Stimulated activated CD8-positive, alpha-beta memory T cell treated with anti-CD3 and anti-CD28 coated beads, Interleukin-12 subunit alpha, Interleukin-12 subunit beta, amount 100 ng/mL, for 24 hours (primary cell): ENCODE data around the gene POU2F1.
"Not testable (repeated sequence)": the region's sequence is repeated elsewhere in the genome, so short reads cannot be mapped to it uniquely, and the experiment has no call there.

Source experiments
- DNase-seq: peaks from one replicate; pipeline ENCODE4 v3.0.0-alpha.2; 2020; ENCODE audit errors: extremely low read depth

POU2F1 gene

DNA sequence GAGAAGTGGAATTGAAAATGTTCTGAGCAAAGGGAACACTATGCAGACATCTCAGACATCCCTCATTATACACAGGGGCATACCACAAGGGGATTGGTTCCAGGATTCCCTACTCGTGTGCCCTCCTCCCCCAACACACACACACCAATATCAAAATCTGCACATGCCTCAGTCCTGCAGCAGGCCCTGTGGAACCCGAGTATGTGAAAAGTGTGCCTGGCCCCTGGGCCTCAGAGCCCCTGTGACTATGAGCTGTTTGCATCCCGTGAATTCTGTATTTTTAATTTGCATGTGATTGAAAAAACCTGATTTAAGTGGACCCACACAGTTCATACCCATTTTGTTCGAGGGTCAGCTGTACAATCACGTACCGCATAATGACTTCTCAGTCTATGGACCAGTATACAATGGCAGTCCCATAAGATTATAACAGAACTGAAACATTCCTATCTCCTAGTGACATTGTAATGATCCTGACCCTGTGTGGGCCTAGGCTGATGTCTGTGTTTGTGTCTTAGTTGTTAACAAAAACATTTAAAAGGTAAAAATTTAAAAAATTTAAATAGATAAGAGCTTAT is 11.3 kb downstream of the POU2F1 start:
- no peak for DNase-seq

DNA sequence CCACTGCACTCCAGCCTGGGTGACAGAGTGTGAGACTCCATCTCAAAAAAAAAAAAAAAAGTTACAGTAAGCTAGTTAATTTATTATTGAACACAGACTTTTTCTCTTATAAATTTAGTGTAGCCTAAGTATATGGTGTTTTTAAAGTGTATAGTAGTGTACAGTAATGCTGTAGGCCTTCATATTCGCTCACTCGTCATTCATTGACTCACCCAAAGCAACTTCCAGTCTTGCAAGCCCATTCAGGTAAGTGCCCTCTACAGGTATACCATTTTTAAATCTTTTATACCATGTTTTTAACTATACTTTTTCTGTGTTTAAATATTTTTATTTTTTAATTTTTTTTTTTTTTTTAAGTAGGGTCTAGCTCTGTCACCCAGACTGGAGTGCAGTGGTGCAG is 12.1 kb downstream of the POU2F1 start:
- no peak for DNase-seq

GRCh38 chr1:167233373-167233772 is 12.7 kb downstream of the POU2F1 start:
- DNase-seq, result no peak

- DNase-seq, result no peak
Observed at GRCh38 chr1:167237000-167237399, 16.3 kb downstream of the POU2F1 start.

DNA sequence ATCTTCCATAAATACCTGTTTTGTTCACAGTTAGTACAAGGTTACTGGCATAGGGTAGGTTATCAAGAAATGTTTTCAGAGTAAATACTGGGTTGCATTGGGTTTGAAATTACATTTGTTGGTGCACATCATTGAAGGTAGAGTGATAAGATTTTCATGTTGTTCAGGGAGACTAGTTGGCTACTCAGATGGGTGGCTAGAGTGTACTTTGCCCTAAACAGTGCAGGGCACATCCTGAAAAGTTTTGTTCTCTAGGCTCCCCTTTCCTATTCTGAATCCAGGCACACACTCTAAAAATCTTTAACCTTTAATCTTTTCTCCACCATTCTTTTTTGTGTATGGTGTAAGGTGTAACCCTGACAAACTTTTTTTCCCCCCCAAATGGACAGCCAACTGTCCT is 18.0 kb downstream of the POU2F1 start:
- DNase-seq, result no peak

- DNase-seq, result no peak
Observed at GRCh38 chr1:167239257-167239656, 18.6 kb downstream of the POU2F1 start.

- no peak for DNase-seq
Observed at GRCh38 chr1:167244244-167244643, 23.6 kb downstream of the POU2F1 start.

- not testable (repeated sequence) for DNase-seq
Observed at GRCh38 chr1:167245168-167245567, 24.5 kb downstream of the POU2F1 start.

- DNase-seq, result no peak
Observed at GRCh38 chr1:167246971-167247370, 26.3 kb downstream of the POU2F1 start.

DNA sequence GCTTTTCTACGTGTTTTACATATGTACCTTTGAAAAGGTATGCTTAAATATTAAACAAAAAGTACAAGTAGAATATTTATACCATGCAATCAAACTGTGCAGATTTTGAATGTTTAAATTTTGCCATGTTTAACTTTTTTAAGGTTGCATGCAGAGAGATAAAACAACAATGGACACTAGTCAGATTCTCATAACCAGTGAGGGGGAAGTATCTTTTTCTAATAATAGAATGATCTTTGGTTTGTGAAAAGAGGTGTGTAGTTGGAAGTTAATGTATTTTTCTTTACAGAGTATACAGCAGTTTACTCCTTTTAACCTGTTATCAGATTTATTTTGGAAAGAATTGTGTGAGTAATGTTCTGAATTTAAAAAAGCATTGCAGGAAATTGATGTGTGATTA is 27.1 kb downstream of the POU2F1 start:
- no peak for DNase-seq

- no peak for DNase-seq
Observed at GRCh38 chr1:167248707-167249642, 28.3 kb downstream of the POU2F1 start.

GRCh38 chr1:167249702-167250101 is 29.0 kb downstream of the POU2F1 start:
- no peak for DNase-seq

DNA sequence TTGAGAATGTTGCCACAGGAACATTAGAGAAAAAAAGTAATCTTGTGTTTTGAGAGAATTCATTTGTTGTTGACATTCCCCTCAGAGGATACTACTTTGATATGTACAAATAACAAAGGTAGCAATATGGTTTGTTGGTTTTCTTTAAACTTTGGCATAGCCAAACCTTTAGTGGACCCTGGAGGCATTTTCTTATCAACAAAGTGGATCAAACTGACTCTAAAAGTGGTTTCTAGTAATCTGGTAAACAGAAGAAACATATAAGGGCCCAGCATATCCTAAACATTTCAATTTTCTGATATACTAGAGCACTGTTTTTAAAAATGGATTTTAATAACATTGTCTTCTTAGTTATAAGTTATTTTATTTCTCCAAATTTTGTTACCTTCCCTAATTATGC is 29.8 kb downstream of the POU2F1 start:
- DNase-seq, result no peak

DNA sequence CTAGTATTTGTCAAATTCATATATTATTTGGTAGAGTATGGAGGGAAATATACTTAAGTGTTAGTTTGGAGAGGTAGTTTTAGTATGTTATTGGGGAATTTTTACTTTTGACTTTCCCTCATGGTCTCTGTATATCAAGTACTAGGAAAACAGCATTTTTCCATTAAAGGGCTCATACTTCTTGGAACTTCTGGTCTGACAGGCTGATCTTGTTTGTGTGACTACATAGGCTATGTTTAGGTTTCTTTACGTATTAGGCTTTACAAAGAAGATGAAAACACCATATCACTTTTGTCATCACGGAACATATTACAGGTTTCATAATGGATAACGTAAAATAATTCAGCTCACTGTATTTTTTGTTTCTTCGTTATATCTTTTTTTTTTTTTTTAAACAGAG is 30.8 kb downstream of the POU2F1 start:
- no peak for DNase-seq

GRCh38 chr1:167252986-167253385 is 32.3 kb downstream of the POU2F1 start:
- no peak for DNase-seq

- no peak for DNase-seq
Observed at GRCh38 chr1:167258858-167259257, 38.2 kb downstream of the POU2F1 start.

DNA sequence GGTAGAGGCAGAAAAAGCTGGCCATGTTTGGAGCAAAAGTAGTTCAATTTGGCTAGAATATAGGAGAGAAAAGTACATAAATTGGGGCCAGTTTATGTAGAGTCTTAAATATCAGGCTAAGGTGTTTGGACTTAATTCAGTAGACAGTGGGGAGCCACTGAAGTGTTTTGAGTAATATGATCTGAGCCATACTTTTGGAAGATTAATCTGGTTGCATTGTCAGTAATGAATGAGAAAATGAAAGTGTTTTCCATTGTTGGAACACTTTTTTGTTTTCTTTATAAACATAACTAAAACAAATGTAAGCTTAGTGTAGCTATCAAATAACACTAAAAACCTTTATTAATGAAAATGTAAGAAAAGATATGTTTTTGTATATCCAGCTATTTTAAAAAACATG is 42.1 kb downstream of the POU2F1 start:
- no peak for DNase-seq

DNA sequence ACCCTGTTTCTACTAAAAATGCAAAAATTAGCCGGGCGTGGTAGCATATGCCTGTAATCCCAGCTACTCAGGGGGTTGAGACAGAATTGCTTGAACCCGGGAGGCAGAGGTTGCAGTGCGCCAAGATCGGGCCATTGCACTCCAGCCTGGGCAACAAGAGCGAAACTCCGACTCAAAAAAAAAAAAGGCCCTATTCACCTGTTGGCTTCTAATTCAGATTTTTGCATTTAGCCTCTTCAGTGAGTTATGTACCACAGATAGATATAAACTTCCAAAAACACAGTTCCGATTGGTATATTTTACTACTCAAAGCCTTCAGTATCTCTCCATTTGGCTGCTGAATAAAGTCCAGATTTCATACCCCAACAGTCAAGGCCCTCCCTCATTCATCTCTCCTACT is 42.7 kb downstream of the POU2F1 start:
- no peak for DNase-seq

- DNase-seq, result no peak
Observed at GRCh38 chr1:167263819-167264464, 43.3 kb downstream of the POU2F1 start.

GRCh38 chr1:167266965-167267364 is 46.3 kb downstream of the POU2F1 start:
- no peak for DNase-seq

- no peak for DNase-seq
Observed at GRCh38 chr1:167268347-167268787, 47.7 kb downstream of the POU2F1 start.

DNA sequence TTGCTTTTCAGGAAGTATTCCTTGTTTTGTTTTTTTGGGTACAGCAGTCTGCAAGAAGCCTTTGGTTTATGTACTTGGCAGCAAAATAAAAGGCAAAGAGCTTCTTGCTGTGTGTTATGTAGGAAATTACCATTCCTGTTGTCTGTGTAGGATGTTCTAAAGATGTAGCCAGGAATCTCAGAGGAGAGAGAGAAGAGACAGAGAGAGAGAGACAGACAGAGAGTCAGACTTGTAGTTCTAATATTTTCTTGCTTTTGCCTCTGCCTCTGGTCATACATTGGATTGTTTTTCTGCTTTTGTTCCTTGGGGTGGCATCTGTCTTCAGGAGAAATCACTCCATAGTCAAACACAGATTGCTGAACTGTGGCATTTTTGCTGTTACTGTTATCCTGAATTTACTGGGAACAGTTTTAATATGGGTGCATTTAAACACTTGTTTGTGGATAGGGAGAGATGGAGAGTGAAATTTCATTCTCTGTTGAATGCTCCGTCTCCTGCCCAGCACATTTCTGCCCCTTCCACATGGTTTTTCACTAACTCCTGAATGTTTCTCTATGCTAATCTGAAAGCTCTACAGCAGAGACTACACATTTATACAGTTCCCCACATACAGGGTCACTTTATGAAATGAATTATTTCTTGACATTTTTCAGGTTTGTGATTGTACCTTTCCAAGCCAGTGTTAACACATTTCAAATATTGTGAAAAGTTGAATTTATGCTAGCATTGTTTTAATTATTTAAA is 49.8 kb downstream of the POU2F1 start:
- DNase-seq, result no peak
